ENCODE results near the gene MARVELD2.
"Not testable (repeated sequence)": the region's sequence is repeated elsewhere in the genome, so short reads cannot be mapped to it uniquely, and the experiment has no call there.

Gene MARVELD2

GRCh38 chr5:69450527-69450926 is 35.6 kb downstream of the MARVELD2 start:
- not testable (repeated sequence) for DNase-seq

GRCh38 chr5:69451941-69452647 is 37.2 kb downstream of the MARVELD2 start:
- no peak for DNase-seq

GRCh38 chr5:69453487-69453886 is 38.6 kb downstream of the MARVELD2 start:
- not testable (repeated sequence) for DNase-seq

GRCh38 chr5:69454460-69455249 is 39.7 kb downstream of the MARVELD2 start:
- no peak for DNase-seq

GRCh38 chr5:69455428-69455988 is 40.6 kb downstream of the MARVELD2 start:
- DNase-seq, result not testable (repeated sequence)

- DNase-seq, result no peak
Observed at GRCh38 chr5:69462170-69462569, 47.3 kb downstream of the MARVELD2 start.

GRCh38 chr5:69466375-69466774 is 51.5 kb downstream of the MARVELD2 start:
- DNase-seq, result not testable (repeated sequence)

- no peak for DNase-seq
Observed at GRCh38 chr5:69467442-69468225, 52.7 kb downstream of the MARVELD2 start.

GRCh38 chr5:69468631-69469030 is 53.7 kb downstream of the MARVELD2 start:
- no peak for DNase-seq

- not testable (repeated sequence) for DNase-seq
Observed at GRCh38 chr5:69471516-69471915, 56.6 kb downstream of the MARVELD2 start.

- DNase-seq, result not testable (repeated sequence)
Observed at GRCh38 chr5:69472535-69473143, 57.7 kb downstream of the MARVELD2 start.

- no peak for DNase-seq
Observed at GRCh38 chr5:69477170-69477569, 62.3 kb downstream of the MARVELD2 start.

- DNase-seq, result not testable (repeated sequence)
Observed at GRCh38 chr5:69478296-69478695, 63.4 kb downstream of the MARVELD2 start.

- no peak for DNase-seq
Observed at GRCh38 chr5:69484891-69485290, 70.0 kb downstream of the MARVELD2 start.

- no peak for DNase-seq
Observed at GRCh38 chr5:69485471-69485870, 70.6 kb downstream of the MARVELD2 start.

- DNase-seq, result no peak
Observed at GRCh38 chr5:69489246-69489645, 74.3 kb downstream of the MARVELD2 start.

GRCh38 chr5:69491027-69491426 is 76.1 kb downstream of the MARVELD2 start:
- DNase-seq, result no peak

GRCh38 chr5:69491838-69492390 is 77.0 kb downstream of the MARVELD2 start:
- no peak for DNase-seq

- DNase-seq, result no peak
Observed at GRCh38 chr5:69492391-69492922, 77.5 kb downstream of the MARVELD2 start, which contains the start of gene OCLN. Gene OCLN (plus strand): TSS chr5:69492790. CDS start chr5:69504245, 11,455 bp downstream.

- DNase-seq, result no peak
Observed at GRCh38 chr5:69492923-69493395, 78.0 kb downstream of the MARVELD2 start.

GRCh38 chr5:69493396-69494133 is 78.6 kb downstream of the MARVELD2 start:
- no peak for DNase-seq
